Small intestine (tissue), 16 donors: ENCODE data around the gene ACSF3. TPM values are rescaled to one million over a fixed set of nuclear protein-coding genes. Genes with fewer than 3 reads are reported as not detected.

ENCODE experiments used
- DNase-seq, 2 donors: peaks; one replicate each; pipeline versions ENCODE4 v3.0.0 to v3.0.0-alpha.2; 2013
- FAIRE-seq: peaks from 2 replicates; lab custom pipeline; 2012; peaks lifted over from hg19 to GRCh38; lab: Jason Lieb, UNC
- H3K27ac ChIP-seq, 3 donors: one replicate each; pipeline ENCODE4 v1.5.1; 2013; ENCODE audit warnings: low read length in 2 of 3, mild to moderate bottlenecking in 2 of 3, control low read depth in 1 of 3, inconsistent platforms in 1 of 3, low read depth in 1 of 3, moderate library complexity in 1 of 3
- H3K27me3 ChIP-seq, 3 donors: one replicate each; pipeline ENCODE4 v1.6.1; 2013; ENCODE audit warnings: low read length in 3 of 3, inconsistent platforms in 1 of 3; ENCODE audit not compliant: control insufficient read depth in 3 of 3, insufficient read depth in 3 of 3
- H3K36me3 ChIP-seq, 3 donors: one replicate each; pipeline ENCODE4 v1.6.1; 2013; ENCODE audit warnings: low read length in 3 of 3, inconsistent platforms in 1 of 3, low read depth in 1 of 3, mild to moderate bottlenecking in 1 of 3, moderate library complexity in 1 of 3; ENCODE audit not compliant: control insufficient read depth in 3 of 3, insufficient read depth in 2 of 3
- H3K4me1 ChIP-seq, 3 donors: one replicate each; pipeline ENCODE4 v1.6.1; 2013; ENCODE audit warnings: low read length in 2 of 3, inconsistent platforms in 1 of 3, low read depth in 1 of 3, mild to moderate bottlenecking in 1 of 3, moderate library complexity in 1 of 3; ENCODE audit not compliant: control insufficient read depth in 3 of 3, insufficient read depth in 2 of 3
- H3K4me3 ChIP-seq, 3 donors: one replicate each; pipeline ENCODE4 v1.5.1; 2013; ENCODE audit warnings: low read length in 3 of 3, control low read depth in 1 of 3, inconsistent platforms in 1 of 3, low read depth in 1 of 3, mild to moderate bottlenecking in 1 of 3, moderate library complexity in 1 of 3
- H3K9me3 ChIP-seq, 2 donors: one replicate each; pipeline ENCODE4 v1.6.1; 2013; ENCODE audit warnings: low read depth in 1 of 2, low read length in 1 of 2; ENCODE audit not compliant: control insufficient read depth in 2 of 2, insufficient read depth in 1 of 2
- WGBS, 3 donors: extraction: QIAGEN DNeasy Blood & Tissue Kit; methylation state at CpG; one replicate each; pipeline ENCODE4 v1.1.7; 2013; 5-methylcytosine and 5-hydroxymethylcytosine counted together
- long read RNA-seq, 10 donors: transcript quantifications; one replicate each; lab custom pipeline, GENCODE V29; 2026
- polyA plus RNA-seq, 4 donors: library from polyadenylated mRNA; stranded (reverse) in 3 of 4; unstranded in 1 of 4; fragments of 200-250 nt in 3 of 4; fragments of 120-200 nt in 1 of 4; gene quantifications; one replicate each; pipeline versions ENCODE4 v1.2.1 to v1.2.3, GENCODE V29; 2013
- donor health status: healthy with polysubstance abuse.
- donor health status: control.
- donor health status: control.
- donor health status: Bipolar disorder and iron deficiency.
- donor health status: healthy.

Gene ACSF3
- 10 to 100 TPM; 35.3 to 93.7 (median 58.7) TPM for polyA plus RNA-seq
- long read RNA-seq, donor 1, result 0 reads
- long read RNA-seq, donor 2, full-length matches to known transcripts, result 9 of 9 reads
- long read RNA-seq, donor 2, partial matches to known transcripts, result 0 of 9 reads
- long read RNA-seq, donor 2, other reads (novel, unspliced or antisense), result 0 of 9 reads
- long read RNA-seq, donor 3, full-length matches to known transcripts, result 25 of 25 reads
- long read RNA-seq, donor 3, partial matches to known transcripts, result 0 of 25 reads
- long read RNA-seq, donor 3, other reads (novel, unspliced or antisense), result 0 of 25 reads
- long read RNA-seq, donor 4, result 0 reads
- long read RNA-seq, donor 5, full-length matches to known transcripts, result 8 of 8 reads
- long read RNA-seq, donor 5, partial matches to known transcripts, result 0 of 8 reads
- long read RNA-seq, donor 5, other reads (novel, unspliced or antisense), result 0 of 8 reads
- long read RNA-seq, donor 6, full-length matches to known transcripts, result 7 of 7 reads
- long read RNA-seq, donor 6, partial matches to known transcripts, result 0 of 7 reads
- long read RNA-seq, donor 6, other reads (novel, unspliced or antisense), result 0 of 7 reads
- long read RNA-seq, donor 7, full-length matches to known transcripts, result 21 of 21 reads
- long read RNA-seq, donor 7, partial matches to known transcripts, result 0 of 21 reads
- long read RNA-seq, donor 7, other reads (novel, unspliced or antisense), result 0 of 21 reads
- long read RNA-seq, donor 8, full-length matches to known transcripts, result 4 of 4 reads
- long read RNA-seq, donor 8, partial matches to known transcripts, result 0 of 4 reads
- long read RNA-seq, donor 8, other reads (novel, unspliced or antisense), result 0 of 4 reads
- long read RNA-seq, donor 9, full-length matches to known transcripts, result 2 of 2 reads
- long read RNA-seq, donor 9, partial matches to known transcripts, result 0 of 2 reads
- long read RNA-seq, donor 9, other reads (novel, unspliced or antisense), result 0 of 2 reads
- long read RNA-seq, donor 10, full-length matches to known transcripts, result 16 of 16 reads
- long read RNA-seq, donor 10, partial matches to known transcripts, result 0 of 16 reads
- long read RNA-seq, donor 10, other reads (novel, unspliced or antisense), result 0 of 16 reads

DNA sequence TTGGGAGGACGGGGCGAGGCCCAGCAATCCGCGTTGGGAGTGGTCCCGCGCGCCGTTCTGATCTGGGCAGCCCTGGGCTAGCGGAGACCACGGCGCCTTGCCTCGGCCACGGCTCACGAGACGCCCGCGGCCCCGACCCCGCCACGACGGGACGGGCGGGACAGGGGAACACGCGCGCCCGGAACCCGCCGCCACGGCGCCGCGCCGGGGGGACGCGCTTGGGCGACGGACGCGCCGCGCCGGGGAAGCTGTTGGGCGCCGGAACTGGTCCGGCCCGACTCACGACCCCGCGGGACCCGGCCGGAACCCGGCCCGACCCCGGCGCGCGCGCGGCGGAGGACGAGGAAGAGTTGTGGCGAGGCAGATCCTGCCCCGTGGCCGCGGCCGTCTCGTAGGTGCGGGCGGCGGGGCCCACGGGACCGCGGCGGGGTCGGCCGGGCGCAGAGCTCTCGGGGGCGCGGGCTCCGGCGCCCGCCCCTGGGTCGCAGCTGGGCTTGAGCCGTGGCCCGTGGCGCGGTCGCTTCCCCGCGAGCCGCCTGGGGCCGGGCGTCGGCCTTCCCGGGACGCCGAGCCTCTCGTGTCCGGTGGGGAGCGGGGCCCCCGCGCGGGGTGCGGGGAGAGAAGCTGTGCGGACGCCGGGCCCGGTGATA lies at the start of gene ACSF3:
Gene ACSF3, plus strand, starts transcription at position 251 of the 650 bp plus-strand sequence. CDS start 6,830 bp downstream, outside the sequence.
- Histone ChIP-seq H3K4me1 (peaks cover 3 to 25% (median 8%) of the 10 kb centered on the region in 3 donors), H3K4me3 (peak within 1 kb of the TSS; percentile 72 to 96 (median 76)), H3K9me3 (no peaks in the 10 kb centered on the region), H3K36me3 (peaks cover 0 to 25% (median 0%) of the 10 kb centered on the region in 3 donors), H3K27ac (peak within 1 kb of the TSS in 2 of 3 donors; percentile 73 to 87), H3K27me3 (peaks cover 0 to 38% (median 7%) of the 10 kb centered on the region in 3 donors)
- peak; percentile 61 to 78 for DNase-seq
- FAIRE-seq, result no peak
- 0 to 1% (median 1%) methylated on average over 65 to 110 of the region's 110 CpGs for WGBS, 3 donors

GRCh38 chr16:89044418-89045180 lies 49.1 kb upstream of the ACSF3 start:
- Histone ChIP-seq H3K9me3 (no peaks in the 10 kb centered on the region), H3K27me3 (peaks cover 0 to 24% (median 4%) of the 10 kb centered on the region in 3 donors), H3K36me3 (no peaks in the 10 kb centered on the region), H3K4me3 (no peak overlapping the region), H3K4me1 (no peaks in the 10 kb centered on the region), H3K27ac (no peak overlapping the region)
- DNase-seq (no peak), FAIRE-seq (no peak)
- 58% methylated on average over 27 to 29 of the region's 29 CpGs for WGBS, 3 donors

GRCh38 chr16:89045181-89045815 lies 48.4 kb upstream of the ACSF3 start:
- Histone ChIP-seq H3K9me3 (no peaks in the 10 kb centered on the region), H3K27me3 (peaks cover 0 to 29% (median 4%) of the 10 kb centered on the region in 3 donors), H3K27ac (no peak overlapping the region), H3K36me3 (no peaks in the 10 kb centered on the region), H3K4me3 (no peak overlapping the region), H3K4me1 (no peaks in the 10 kb centered on the region)
- DNase-seq, result no peak
- 57 to 65% (median 59%) methylated on average over 12 of the region's 12 CpGs for WGBS, 3 donors
- FAIRE-seq, result no peak

GRCh38 chr16:89045881-89046280 lies 47.8 kb upstream of the ACSF3 start:
- FAIRE-seq (no peak), DNase-seq (no peak)
- H3K27me3 ChIP-seq, result peaks cover 0 to 29% (median 4%) of the 10 kb centered on the region in 3 donors
- no peaks in the 10 kb centered on the region for H3K36me3 ChIP-seq
- no peaks in the 10 kb centered on the region for H3K4me1 ChIP-seq
- no peak overlapping the region for H3K27ac ChIP-seq
- H3K9me3 ChIP-seq, result no peaks in the 10 kb centered on the region
- 81 to 85% (median 85%) methylated on average over 4 of the region's 4 CpGs for WGBS, 3 donors
- no peak overlapping the region for H3K4me3 ChIP-seq

DNA sequence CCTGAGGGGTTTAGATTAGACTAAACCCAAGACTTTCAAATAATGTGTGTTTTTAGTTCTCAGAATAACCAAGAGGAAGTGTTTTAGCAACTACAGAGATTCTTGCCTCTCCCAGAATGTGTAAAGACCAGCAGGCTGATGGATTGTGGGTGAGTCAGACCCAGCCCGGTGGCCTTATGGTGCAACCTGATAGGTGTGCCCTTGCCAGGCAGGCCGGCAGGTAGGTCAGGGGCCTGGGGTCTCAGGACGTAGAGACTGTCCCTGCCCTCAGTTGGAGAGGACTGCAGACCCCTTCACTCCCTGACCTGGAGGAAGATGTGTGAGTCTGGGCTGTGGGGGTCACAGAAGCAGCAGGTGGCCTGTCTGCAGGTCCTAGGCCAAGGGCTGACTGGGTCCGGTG lies 47.2 kb upstream of the ACSF3 start:
- 78 to 88% (median 81%) methylated on average over 4 of the region's 4 CpGs for WGBS, 3 donors
- no peaks in the 10 kb centered on the region for H3K9me3 ChIP-seq
- H3K27ac ChIP-seq, result no peak overlapping the region
- peaks cover 0 to 29% (median 4%) of the 10 kb centered on the region in 3 donors for H3K27me3 ChIP-seq
- H3K36me3 ChIP-seq, result no peaks in the 10 kb centered on the region
- no peak for FAIRE-seq
- H3K4me3 ChIP-seq, result no peak overlapping the region
- H3K4me1 ChIP-seq, result no peaks in the 10 kb centered on the region
- no peak for DNase-seq

DNA sequence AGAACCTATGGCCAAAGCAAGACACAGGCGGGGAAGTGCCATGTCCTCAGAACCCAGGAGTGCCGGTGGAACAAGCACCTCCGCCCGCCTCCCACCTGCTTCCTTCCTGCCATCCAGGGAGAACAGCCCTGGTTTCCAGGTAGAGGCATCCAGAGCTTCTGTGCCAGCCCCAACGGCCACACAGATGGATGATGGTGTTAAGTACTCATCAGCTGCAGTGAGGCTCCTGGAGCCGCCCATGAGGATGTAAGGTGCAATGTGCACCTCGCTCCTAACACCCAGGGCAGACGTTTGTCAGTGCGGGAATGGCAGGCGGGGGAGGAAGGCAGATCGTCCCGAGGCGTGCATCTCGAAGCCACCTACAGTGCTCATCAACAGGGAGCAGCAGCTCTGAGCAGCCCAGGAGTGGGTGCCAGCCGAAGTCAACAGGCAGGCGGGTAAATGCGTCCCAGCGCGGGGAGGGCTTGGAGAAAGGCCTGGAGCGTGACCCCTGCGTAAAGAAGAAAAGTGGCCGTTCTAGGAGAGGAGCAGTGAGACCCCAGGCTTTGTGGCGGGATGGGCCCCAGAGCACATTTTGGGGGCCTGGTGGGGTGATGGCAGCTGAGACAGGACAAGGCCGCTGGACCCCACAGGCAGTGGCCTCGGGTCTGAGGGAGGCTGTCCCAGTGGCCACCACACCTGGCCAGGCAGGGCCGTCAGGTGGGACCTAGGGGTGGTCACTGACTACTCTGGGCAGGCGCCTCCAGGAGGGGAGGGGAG lies 46.1 kb upstream of the ACSF3 start:
- FAIRE-seq, result no peak

More for the DNA sequence above, 46.1 kb upstream of the ACSF3 start:
- H3K4me3 ChIP-seq, result no peak overlapping the region
- DNase-seq, result no peak
- H3K27me3 ChIP-seq, result peaks cover 0 to 29% (median 4%) of the 10 kb centered on the region in 3 donors
- no peak overlapping the region for H3K27ac ChIP-seq
- H3K9me3 ChIP-seq, result no peaks in the 10 kb centered on the region
- no peaks in the 10 kb centered on the region for H3K4me1 ChIP-seq
- 60 to 68% (median 61%) methylated on average over 27 of the region's 27 CpGs for WGBS, 3 donors
- no peaks in the 10 kb centered on the region for H3K36me3 ChIP-seq
